Mesenchymal stem cell (in vitro differentiated cells and primary cell): Measurements from ENCODE around the gene IMMP1L.

ENCODE experiments used
- DNase-seq: peaks from one replicate; pipeline ENCODE4 v3.0.0-alpha.2; 2013
- H2AFZ ChIP-seq: one replicate; pipeline ENCODE4 v1.6.1; 2013; ENCODE audit warnings: low read depth, mild to moderate bottlenecking, control low read depth, inconsistent platforms, low read length, moderate library complexity
- H2AK5ac ChIP-seq: 2 replicates; pipeline ENCODE4 v1.6.1; 2013; ENCODE audit warnings: low read length, moderate library complexity, mild to moderate bottlenecking, inconsistent platforms; ENCODE audit not compliant: severe bottlenecking
- H2BK120ac ChIP-seq: one replicate; pipeline ENCODE4 v1.6.1; 2013; ENCODE audit warnings: low read depth, mild to moderate bottlenecking, inconsistent platforms, low read length, moderate library complexity
- H2BK12ac ChIP-seq, 2 experiments: one replicate each; pipeline ENCODE4 v1.6.1; 2013; ENCODE audit warnings: inconsistent platforms in 2 of 2, low read length in 2 of 2, mild to moderate bottlenecking in 2 of 2, moderate library complexity in 2 of 2, control low read depth in 1 of 2
- H2BK15ac ChIP-seq: one replicate; pipeline ENCODE4 v1.6.1; 2013; ENCODE audit warnings: mild to moderate bottlenecking, low read depth, inconsistent platforms; ENCODE audit not compliant: poor library complexity, severe bottlenecking
- H2BK5ac ChIP-seq: 2 replicates; pipeline ENCODE4 v1.6.1; 2013; ENCODE audit warnings: low read depth, mild to moderate bottlenecking, low read length, control low read depth, inconsistent platforms; ENCODE audit not compliant: poor library complexity, severe bottlenecking
- H3K14ac ChIP-seq, 2 experiments: one replicate each; pipeline ENCODE4 v1.6.1; 2013; ENCODE audit warnings: inconsistent platforms in 2 of 2, low read length in 2 of 2, control low read depth in 1 of 2, mild to moderate bottlenecking in 1 of 2, moderate library complexity in 1 of 2
- H3K18ac ChIP-seq, 2 experiments: one replicate each; pipeline ENCODE4 v1.6.1; 2013; ENCODE audit warnings: inconsistent platforms in 2 of 2, low read length in 2 of 2, control low read depth in 1 of 2, low read depth in 1 of 2, mild to moderate bottlenecking in 1 of 2
- H3K23ac ChIP-seq, 2 experiments: one replicate each; pipeline ENCODE4 v1.6.1; 2013; ENCODE audit warnings: inconsistent platforms in 2 of 2, low read length in 2 of 2, mild to moderate bottlenecking in 2 of 2, moderate library complexity in 2 of 2, control low read depth in 1 of 2
- H3K27ac ChIP-seq: 2 replicates; pipeline ENCODE4 v1.5.1; 2013; ENCODE audit warnings: mild to moderate bottlenecking, moderate library complexity, low read length, control low read depth, inconsistent platforms; ENCODE audit not compliant: poor library complexity, severe bottlenecking
- H3K27me3 ChIP-seq, 2 experiments: 2 replicates each; pipeline versions ENCODE4 v1.6.1 to v1.7.0; 2013; ENCODE audit warnings: low read length in 2 of 2, mild to moderate bottlenecking in 2 of 2, moderate library complexity in 2 of 2, control low read depth in 1 of 2, inconsistent platforms in 1 of 2; ENCODE audit not compliant: control insufficient read depth in 1 of 2, insufficient read depth in 1 of 2
- H3K36me3 ChIP-seq, 2 experiments: 2 replicates each; pipeline versions ENCODE4 v1.6.1 to v1.7.0; 2013; ENCODE audit warnings: low read length in 2 of 2, control low read depth in 1 of 2, inconsistent platforms in 1 of 2, low read depth in 1 of 2, mild to moderate bottlenecking in 1 of 2; ENCODE audit not compliant: insufficient read depth in 2 of 2, control insufficient read depth in 1 of 2
- H3K4ac ChIP-seq, 2 experiments: one replicate each; pipeline ENCODE4 v1.6.1; 2013; ENCODE audit warnings: inconsistent platforms in 2 of 2, low read length in 2 of 2, mild to moderate bottlenecking in 2 of 2, moderate library complexity in 2 of 2, control low read depth in 1 of 2, low read depth in 1 of 2
- H3K4me1 ChIP-seq: 2 replicates; pipeline ENCODE4 v1.6.1; 2013; ENCODE audit warnings: low read depth, low read length, control low read depth; ENCODE audit not compliant: control insufficient read depth, insufficient read depth
- H3K4me2 ChIP-seq: 2 replicates; pipeline ENCODE4 v1.6.1; 2013; ENCODE audit warnings: low read length, mild to moderate bottlenecking, inconsistent platforms; ENCODE audit not compliant: poor library complexity, severe bottlenecking
- H3K4me3 ChIP-seq, 2 experiments: 2 replicates each; pipeline versions ENCODE4 v1.5.1 to v1.7.0; 2013; ENCODE audit warnings: low read length in 2 of 2, mild to moderate bottlenecking in 2 of 2, control low read depth in 1 of 2, low read depth in 1 of 2; ENCODE audit not compliant: insufficient read depth in 1 of 2
- H3K79me1 ChIP-seq: replicated peaks from 2 replicates; pipeline ENCODE4 v1.6.1; 2013; ENCODE audit warnings: mild to moderate bottlenecking, control low read depth, low read length, inconsistent platforms; ENCODE audit not compliant: poor library complexity, severe bottlenecking
- H3K9ac ChIP-seq: 2 replicates; pipeline ENCODE4 v1.7.0; 2013; ENCODE audit warnings: mild to moderate bottlenecking, low read length, moderate library complexity
- H3K9me3 ChIP-seq: 2 replicates; pipeline ENCODE4 v1.7.0; 2013; ENCODE audit warnings: mild to moderate bottlenecking, low read length; ENCODE audit not compliant: control insufficient read depth
- H4K8ac ChIP-seq: one replicate; pipeline ENCODE4 v1.6.1; 2013; ENCODE audit warnings: inconsistent platforms, mild to moderate bottlenecking, low read length, moderate library complexity
- H4K91ac ChIP-seq: one replicate; pipeline ENCODE4 v1.6.1; 2013; ENCODE audit warnings: mild to moderate bottlenecking, low read length, inconsistent platforms
- WGBS: methylation state at CpG from one replicate; pipeline ENCODE4 v1.1.7; 2013; ENCODE audit warnings: mixed read lengths; 5-methylcytosine and 5-hydroxymethylcytosine counted together

IMMP1L gene

DNA sequence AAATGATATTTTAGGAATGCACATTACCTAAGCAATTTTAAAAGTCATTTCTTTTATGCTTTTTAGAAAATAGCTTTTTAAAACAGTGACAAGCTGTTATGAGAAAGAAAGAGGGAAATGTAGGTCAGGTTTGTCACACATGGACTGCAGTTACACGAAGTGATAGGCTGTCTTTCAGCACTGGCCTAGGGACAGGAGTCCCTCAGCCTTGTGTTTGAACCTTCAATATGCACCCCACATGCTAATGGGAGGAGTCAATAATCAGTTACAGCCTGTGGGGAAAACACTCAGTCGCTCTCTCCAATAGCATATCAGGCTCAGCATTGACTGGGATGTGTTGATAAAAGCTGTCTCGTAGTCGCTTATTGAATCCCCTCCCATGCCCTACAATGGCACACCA, 94.0 kb downstream of the IMMP1L start:
- no peak overlapping the region for H3K4me3 ChIP-seq
- no peaks in the 10 kb centered on the region for H3K4me1 ChIP-seq
- H2BK5ac ChIP-seq, result no peak overlapping the region
- no peak overlapping the region for H2BK120ac ChIP-seq
- H3K9me3 ChIP-seq, result no peaks in the 10 kb centered on the region
- H3K79me1 ChIP-seq, result peaks cover 4% of the 10 kb centered on the region
- H3K4me2 ChIP-seq, result no peak overlapping the region
- peaks cover 0 to 10% of the 10 kb centered on the region in 2 experiments for H3K36me3 ChIP-seq
- no peak overlapping the region for H2BK12ac ChIP-seq
- DNase-seq, result peak; percentile 4
- H4K91ac ChIP-seq, result no peak overlapping the region
- H3K18ac ChIP-seq, result no peak overlapping the region
- no peaks in the 10 kb centered on the region for H3K27me3 ChIP-seq
- no peak overlapping the region for H3K14ac ChIP-seq
- no peak overlapping the region for H3K23ac ChIP-seq
- no peak overlapping the region for H2AFZ ChIP-seq
- H3K9ac ChIP-seq, result no peak overlapping the region
- no peak overlapping the region for H3K27ac ChIP-seq
- H4K8ac ChIP-seq, result no peak overlapping the region
- 88% methylated on average over 3 of the region's 4 CpGs for WGBS
- H3K4ac ChIP-seq, result no peak overlapping the region
- no peak overlapping the region for H2AK5ac ChIP-seq
- H2BK15ac ChIP-seq, result no peak overlapping the region

DNA sequence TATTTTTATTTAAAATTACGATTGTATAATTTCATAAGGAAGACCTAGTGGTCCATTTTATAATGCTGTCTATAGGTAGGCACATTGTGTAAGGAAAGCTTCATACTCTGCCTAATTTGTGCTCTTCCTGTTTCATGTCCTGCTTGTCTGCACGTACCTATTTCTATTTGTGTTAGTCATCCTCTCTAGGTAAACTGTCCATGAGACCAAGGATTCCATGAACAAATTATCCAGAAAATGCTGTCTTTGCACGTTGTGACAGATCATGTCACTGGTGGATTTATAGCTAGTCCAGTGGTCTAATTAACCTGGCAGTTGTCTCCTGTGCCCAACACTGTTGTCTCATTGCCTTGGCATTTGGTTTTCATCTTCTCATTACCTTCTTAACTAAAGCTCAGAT, 95.1 kb downstream of the IMMP1L start:
- H3K23ac ChIP-seq, result no peak overlapping the region
- no peak overlapping the region for H3K4me3 ChIP-seq
- H3K4ac ChIP-seq, result no peak overlapping the region
- H3K4me2 ChIP-seq, result no peak overlapping the region
- no peak overlapping the region for H3K18ac ChIP-seq
- H3K27me3 ChIP-seq, result no peaks in the 10 kb centered on the region
- H3K27ac ChIP-seq, result no peak overlapping the region
- H3K14ac ChIP-seq, result no peak overlapping the region
- no peak overlapping the region for H4K91ac ChIP-seq
- no peak overlapping the region for H2AFZ ChIP-seq
- no peaks in the 10 kb centered on the region for H3K4me1 ChIP-seq
- H3K9ac ChIP-seq, result no peak overlapping the region
- H3K79me1 ChIP-seq, result peaks cover 4% of the 10 kb centered on the region
- H2BK12ac ChIP-seq, result no peak overlapping the region
- no peak overlapping the region for H2AK5ac ChIP-seq
- H4K8ac ChIP-seq, result no peak overlapping the region
- peaks cover 0 to 10% of the 10 kb centered on the region in 2 experiments for H3K36me3 ChIP-seq
- no peaks in the 10 kb centered on the region for H3K9me3 ChIP-seq
- DNase-seq, result no peak
- 91% methylated on average over 2 of the region's 3 CpGs for WGBS
- H2BK120ac ChIP-seq, result no peak overlapping the region
- H2BK5ac ChIP-seq, result no peak overlapping the region
- no peak overlapping the region for H2BK15ac ChIP-seq

DNA sequence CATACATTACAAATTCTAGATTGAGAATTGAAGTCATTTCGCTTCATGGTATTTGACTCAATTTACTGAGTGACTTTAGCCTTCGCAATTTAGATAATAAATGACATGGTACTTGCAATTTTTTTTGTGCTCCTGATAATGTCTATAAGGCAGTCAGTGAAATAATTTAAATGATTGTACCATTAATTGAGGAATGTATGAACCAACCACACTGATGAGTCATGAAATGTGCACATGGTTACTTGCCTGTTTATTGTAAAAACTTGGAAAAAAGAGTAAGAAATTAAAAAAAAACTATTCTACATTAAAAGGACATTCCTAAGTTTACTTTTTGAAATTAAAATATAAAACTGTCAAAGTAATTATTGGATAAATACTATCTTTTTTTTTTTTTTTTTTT, 96.5 kb downstream of the IMMP1L start:
- Histone ChIP-seq H3K4ac (no peak overlapping the region), H3K9ac (no peak overlapping the region), H3K79me1 (peaks cover 6% of the 10 kb centered on the region), H4K91ac (no peak overlapping the region), H3K36me3 (peaks cover 0 to 10% of the 10 kb centered on the region in 2 experiments), H3K4me2 (no peak overlapping the region), H3K4me3 (no peak overlapping the region), H2BK12ac (no peak overlapping the region), H3K14ac (no peak overlapping the region), H3K27ac (no peak overlapping the region), H2AFZ (no peak overlapping the region), H2BK120ac (no peak overlapping the region), H3K18ac (no peak overlapping the region), H3K9me3 (no peaks in the 10 kb centered on the region), H3K4me1 (no peaks in the 10 kb centered on the region), H2BK15ac (no peak overlapping the region), H2BK5ac (no peak overlapping the region), H3K23ac (no peak overlapping the region), H2AK5ac (no peak overlapping the region), H3K27me3 (no peaks in the 10 kb centered on the region), H4K8ac (no peak overlapping the region)
- 100% methylated on average over 2 of the region's 2 CpGs for WGBS
- DNase-seq, result peak; percentile 61

DNA sequence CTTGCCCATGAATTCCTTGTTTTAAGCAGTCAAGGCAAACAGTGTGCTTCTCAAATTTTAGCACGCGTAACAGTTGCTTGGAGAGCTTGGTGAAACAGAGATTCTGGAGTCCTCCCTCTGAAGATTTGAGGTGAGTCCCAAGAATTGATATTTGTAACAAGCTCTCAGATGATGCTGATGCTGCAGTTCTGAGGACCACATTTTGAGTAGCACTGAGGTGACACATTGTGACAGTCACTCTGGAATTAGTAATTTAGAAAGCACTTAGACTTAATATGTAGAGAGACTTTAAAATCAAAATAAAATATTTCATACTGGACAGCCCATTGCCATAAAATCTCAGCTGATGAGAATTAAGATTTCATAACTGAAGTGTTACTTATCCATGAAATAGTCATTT, 101.2 kb downstream of the IMMP1L start:
- 97% methylated on average over 2 of the region's 2 CpGs for WGBS

More for the DNA sequence above, 101.2 kb downstream of the IMMP1L start:
- H2BK15ac ChIP-seq, result no peak overlapping the region
- H3K4ac ChIP-seq, result no peak overlapping the region
- no peak overlapping the region for H3K18ac ChIP-seq
- no peak overlapping the region for H2BK12ac ChIP-seq
- no peaks in the 10 kb centered on the region for H3K36me3 ChIP-seq
- no peak overlapping the region for H2BK120ac ChIP-seq
- H3K79me1 ChIP-seq, result peaks cover 6% of the 10 kb centered on the region
- H3K23ac ChIP-seq, result no peak overlapping the region
- no peak overlapping the region for H4K8ac ChIP-seq
- H3K9me3 ChIP-seq, result no peaks in the 10 kb centered on the region
- no peak overlapping the region for H3K9ac ChIP-seq
- H2BK5ac ChIP-seq, result no peak overlapping the region
- H2AK5ac ChIP-seq, result no peak overlapping the region
- no peak overlapping the region for H3K4me2 ChIP-seq
- DNase-seq, result no peak
- H4K91ac ChIP-seq, result no peak overlapping the region
- no peak overlapping the region for H3K27ac ChIP-seq
- no peak overlapping the region for H3K14ac ChIP-seq
- no peak overlapping the region for H2AFZ ChIP-seq
- no peaks in the 10 kb centered on the region for H3K4me1 ChIP-seq
- H3K4me3 ChIP-seq, result no peak overlapping the region
- H3K27me3 ChIP-seq, result no peaks in the 10 kb centered on the region
